Fibroblast of skin of abdomen (primary cell): Measurements from ENCODE around the gene NCBP2L.
A peak's percentile ranks its signal among the peaks of the same experiment; 100 is the strongest.
"Not testable (repeated sequence)": the region's sequence is repeated elsewhere in the genome, so short reads cannot be mapped to it uniquely, and the experiment has no call there.

ENCODE experiments used
- DNase-seq: peaks from one replicate; pipeline ENCODE4 v3.0.0-alpha.2; 2013

NCBP2L gene

DNA sequence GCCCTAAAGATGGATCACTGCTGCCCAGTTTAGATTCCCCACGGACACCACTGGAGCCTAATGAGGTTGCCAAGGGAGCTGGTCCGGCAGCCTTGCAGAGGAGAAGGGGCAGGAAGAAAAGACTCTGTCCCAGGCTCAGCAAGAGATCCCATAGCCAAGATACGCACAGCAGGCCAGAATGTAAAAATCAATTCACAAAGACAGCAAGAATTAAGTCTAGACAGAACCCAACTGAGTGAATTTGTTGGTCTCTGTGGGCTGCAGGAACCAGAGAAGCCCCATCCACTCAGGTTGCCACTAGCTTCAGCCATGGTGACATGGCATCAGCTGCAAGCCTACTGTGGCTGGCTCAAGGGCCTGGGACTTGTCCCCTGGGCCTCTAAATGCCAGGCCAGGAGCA, 24.8 kb upstream of the NCBP2L start:
- no peak for DNase-seq

DNA sequence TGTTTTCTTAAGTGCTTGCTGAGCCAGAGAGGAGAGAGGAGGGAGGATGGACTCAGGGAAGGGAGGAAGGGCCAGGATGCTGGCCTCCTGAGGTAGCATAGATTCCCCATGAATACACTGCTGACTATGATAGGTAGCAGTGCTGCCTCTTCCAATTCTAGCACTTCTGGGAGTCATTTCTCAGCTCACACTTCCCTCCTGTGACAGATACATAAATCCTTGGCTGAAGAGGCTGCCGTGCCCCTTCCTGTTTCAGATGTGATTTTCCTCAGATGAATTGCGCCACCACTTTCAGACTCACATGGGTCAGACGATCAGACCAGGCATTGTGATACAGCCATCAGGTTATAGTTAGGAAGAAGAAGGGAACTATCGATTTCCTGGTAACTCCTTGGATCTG, 24.3 kb upstream of the NCBP2L start:
- DNase-seq = no peak

DNA sequence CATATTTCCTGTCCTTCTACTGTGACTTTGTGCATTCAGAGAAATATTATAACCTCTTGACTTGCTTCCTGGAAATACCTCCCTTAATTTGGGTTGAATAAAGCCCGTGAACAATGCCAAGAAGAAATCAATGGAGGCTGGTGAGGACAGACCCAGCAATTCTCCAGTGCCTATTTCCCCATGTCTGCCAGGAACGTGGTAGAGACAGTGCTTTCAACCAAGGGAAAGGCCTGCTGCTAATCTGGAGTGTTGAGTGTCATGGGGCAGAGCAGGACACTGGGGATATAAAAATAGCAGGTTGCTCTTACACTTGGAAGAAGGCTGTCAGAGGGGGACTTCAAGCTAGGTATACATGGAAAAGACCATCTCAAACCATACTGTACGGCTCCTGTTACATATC, 21.8 kb upstream of the NCBP2L start:
- no peak for DNase-seq

DNA sequence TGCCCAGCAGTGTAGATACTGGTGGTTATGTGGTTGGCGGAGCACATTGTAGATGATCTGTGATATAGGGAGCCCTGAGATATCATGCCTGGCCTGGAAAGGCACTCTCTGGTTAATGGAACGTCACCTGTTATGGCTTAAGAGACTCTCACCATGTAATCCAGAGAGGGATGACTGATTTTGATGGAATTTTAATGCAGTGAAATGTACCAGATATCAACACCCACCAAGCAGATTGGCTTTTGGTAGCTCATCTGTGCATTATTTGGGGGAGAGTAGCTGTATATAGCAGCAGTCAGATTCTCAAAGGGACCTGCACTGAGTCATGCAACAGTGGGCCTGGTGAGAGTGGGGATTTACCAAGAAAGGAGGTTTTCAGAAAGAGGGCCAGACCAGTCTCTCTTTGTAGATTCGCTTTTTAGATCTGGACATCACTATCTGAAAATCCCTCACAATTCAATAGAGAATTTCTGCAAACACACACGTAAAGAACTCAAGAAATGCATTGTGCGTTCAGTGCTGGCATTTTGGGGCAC, 19.2 kb upstream of the NCBP2L start:
- DNase-seq = no peak

DNA sequence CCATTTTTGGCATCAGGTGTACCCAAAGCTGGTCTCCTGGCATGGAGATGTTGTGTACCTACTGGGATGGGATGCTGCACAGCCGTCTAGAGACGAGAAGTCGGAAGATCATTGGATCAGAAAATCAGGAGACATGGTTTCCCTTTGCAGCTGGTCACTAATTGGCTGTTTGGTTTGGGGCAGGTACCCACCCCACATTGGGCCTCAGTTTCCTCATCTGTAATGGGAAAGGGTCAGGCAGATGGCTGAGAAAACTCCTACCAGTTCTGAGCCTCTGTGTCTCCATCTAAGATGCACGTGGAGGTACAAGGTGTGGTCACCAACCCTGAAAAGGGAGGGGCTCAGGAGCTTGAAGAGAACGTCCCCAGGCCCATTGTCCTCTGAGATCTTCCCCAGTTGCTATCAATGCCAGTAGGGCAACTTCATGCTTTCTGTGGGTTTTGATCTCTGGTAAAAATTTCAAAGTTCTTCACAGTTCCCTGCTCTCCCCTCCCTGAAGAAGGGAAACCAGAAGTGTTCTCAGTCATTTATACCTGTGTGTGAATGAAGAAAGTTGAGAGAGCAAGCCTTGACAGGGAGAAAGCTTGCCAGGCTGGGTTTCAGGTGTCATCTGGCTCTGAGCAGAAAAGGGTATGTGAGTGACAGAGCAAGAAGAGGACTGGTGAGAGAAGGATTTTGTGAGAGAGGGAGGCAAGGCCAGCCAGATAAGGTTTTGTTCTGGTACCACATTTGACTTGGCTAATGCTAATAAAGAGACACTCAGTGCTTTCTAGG, 17.0 kb upstream of the NCBP2L start:
- no peak for DNase-seq

DNA sequence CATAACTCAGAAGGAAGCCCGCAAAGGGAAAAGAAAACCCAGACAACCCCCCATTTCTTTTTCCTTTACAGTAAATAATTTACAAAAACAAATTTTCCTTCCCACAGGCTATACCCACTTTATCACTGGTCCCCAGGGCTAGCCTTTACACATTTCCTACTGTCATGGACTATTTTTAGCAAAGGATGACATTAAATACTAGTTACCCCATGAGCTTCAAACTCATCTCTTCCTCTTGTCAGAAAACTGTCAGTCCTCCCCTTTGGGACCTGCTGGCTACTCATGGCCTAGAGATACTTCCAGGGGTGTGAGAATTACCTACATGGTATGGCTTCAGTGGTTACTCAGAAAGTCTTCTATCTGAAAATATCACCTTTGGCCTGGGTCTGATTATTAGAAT, 13.9 kb upstream of the NCBP2L start:
- no peak for DNase-seq

DNA sequence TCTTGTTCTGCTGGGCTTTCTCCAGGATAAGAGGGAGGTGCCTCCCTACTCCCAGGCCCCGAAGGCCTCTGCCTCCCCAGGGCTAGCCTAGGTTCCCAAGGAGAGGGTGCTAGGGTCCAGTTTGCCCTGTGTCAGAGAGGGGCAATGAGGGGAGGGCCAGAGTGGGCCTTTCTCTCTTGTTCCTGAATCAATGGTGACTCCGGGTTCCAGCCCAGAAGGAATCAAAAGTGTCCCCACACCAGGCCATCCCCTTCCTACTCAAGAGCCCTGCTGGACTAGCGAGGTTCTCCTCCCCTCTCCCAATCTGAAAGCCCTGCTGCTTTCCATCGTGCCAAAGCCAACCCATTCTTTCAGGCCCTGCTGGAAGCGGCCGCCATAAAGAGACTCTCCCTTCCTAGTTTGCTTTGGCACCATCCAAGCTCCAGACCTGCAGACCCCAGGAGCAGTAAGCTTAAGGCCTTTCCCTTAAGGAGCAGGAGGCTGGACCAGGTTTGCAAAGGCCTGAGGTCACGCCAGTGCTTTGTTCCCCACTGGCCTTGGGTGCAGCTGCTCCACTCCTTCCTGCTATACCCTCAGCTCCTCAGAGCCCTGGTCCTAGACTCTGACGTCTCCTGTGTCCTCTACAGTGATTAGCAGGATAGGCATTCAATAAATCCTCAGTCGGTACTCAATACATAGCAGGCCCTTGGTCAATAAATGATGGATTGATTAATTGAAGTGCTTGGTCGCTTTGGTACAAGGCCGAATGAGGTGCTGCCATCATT, 12.5 kb upstream of the NCBP2L start:
- no peak for DNase-seq

DNA sequence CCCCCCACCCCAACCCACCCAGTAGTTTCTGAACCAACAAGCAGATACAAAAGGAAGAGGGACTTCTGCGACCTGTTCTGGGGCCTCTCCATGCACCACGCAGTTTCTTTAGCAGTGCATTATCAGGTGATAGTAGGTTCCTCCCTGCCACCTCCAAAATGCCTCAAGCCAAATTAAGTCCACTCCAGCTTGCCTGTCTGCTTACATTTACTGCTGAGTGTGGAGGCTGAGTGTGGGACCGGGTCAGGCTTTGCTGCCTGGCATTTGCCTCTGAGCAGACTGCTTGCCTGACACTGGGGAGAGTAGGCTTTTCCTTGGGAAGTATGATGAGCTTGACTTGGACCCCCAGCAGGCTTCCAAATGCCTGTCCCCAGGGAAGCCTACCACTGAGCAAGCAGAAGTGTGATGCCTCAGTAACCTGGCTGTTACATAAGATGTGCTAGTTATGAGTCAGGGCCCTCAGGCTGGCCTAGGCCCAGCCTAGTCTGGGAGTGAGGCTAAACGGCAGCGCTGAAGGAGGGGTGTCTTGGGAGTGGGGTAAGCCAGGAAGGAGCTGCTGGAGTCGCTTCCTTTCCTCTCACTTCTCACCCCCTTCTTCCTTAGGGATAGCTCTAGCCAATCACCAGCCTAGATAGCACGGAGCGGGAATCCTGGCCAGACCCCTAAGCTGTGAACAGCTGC, 10.9 kb upstream of the NCBP2L start:
- DNase-seq = peak; percentile 47

DNA sequence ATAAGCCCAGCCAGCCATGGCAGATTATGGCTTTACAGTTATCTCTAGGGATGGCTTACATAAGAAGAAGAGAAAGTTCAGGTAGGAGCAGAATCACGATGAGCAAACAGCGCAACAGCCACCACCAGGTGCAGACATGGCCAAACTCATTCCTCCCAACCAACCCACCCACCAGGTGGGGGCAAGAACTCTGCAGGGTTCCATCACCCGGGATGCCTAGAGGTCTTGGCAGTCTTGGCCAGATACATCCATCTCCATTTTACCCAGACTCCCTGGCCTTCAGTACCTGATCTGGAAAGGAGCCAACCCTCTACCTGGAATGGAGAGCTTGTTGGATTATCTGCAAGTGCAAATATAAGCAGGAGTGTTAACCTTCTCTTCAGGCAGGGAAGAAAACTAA, 9.5 kb upstream of the NCBP2L start:
- no peak for DNase-seq

DNA sequence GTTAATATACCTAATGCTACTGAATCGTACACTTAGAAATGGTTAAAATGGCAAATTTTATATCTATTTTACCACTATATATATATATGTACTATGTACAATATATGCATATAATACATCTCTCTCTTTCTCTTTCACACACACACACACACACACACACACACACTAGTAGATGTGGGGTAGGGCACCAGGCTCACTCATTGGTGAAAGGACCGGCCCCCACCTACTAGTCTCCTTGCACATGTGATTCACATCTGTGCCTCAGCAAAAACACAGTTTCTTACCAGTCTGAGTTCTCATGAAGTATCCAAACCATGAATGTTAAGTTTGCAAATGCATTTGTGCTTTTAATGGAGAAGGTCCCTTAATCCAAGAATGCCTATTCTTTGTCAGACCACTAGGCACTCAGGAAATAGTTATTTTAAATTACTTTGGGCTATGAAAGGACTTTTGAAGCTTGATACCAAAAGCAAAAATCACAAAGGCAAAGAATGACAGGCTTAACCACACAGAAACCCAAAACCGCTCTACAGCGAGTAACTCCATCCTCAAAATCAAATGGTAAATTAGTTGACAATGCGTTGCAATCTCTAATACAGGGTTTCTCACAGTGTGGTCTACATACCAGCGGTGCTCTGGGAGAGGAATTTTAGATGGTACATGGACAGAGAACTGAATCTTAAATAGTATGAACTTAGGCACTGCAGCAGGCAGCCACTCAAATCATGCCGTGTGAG, 7.8 kb upstream of the NCBP2L start:
- no peak for DNase-seq

DNA sequence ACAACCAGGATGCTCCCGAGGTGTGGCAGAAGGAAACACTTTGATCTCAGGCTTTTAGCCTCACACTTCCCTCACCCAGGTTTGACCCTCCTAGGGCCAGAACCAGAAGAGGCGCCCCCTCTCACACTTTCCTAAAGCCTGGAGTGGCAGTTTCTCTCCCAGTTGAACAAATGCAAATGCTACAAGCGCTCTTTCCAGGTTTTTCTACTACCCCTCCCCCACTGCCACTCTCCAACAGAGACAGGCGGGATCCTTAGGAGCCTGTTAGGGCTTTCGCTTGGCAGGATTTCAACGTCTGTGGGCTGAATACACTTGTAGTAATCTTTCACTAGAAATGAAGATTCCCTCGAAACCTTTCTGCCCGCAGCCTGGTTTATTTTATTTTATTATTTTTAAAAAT, 4.3 kb upstream of the NCBP2L start:
- DNase-seq = no peak

DNA sequence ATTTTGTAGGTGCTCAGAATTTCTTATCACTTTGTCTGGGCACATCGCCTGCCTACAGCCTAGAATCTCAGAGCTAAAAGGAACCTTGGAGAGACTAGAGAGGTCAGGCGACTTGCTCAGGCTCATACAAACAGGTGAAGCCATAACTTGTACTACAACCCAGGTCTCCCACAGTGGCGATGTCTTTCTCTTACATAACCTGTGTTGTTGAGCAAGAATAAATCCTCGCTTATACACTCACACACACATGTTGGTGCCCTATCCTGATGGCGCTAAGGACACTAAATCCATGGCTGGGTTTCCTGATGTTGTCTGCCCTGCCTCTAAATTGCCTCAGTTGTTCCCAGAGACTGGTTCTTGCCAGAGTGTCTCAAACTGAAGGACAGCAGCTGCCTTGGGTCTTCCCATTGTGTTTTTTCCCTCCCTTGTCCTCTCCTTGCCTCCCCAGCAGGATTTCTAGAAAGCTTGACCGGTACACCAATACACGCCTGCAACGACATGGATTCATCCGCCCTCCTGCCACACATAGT, 3.6 kb upstream of the NCBP2L start:
- DNase-seq = no peak

DNA sequence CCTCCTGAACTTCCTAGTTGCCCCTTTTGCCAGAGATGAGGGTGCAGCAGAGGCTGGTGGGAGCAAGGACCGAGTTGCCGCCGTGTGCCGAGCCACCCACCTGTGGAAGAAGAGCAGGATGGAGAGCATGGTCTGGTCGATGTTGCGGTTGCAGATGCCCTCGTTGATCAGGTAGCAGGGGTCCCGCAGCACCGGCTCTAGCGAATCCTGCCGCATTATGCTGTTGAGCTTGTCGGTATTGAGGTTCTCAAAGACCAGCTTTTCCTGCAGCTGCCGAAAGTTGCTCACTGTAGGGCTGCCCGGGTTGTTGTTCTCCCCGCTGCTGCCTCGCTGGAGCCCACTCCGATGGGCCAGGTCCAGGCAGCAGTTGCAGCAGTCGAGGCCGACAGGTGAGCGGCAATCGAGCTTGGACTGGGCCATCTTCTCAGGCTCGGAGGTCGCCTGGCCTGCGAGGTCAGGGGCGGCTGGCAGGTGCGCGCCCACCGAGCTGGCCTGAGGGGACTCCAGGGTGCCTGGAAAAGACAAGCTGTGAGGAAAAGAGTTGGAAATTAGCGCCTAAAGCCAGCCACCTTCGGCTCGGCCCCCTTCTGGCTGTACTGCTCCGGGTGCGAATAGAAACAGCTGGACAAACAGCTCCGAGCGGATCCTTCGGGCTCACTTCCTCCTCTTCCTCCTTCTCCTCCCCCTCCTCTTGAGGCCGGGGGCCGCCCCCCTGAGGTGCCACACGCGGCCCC, 2.4 kb upstream of the NCBP2L start:
- DNase-seq = no peak

DNA sequence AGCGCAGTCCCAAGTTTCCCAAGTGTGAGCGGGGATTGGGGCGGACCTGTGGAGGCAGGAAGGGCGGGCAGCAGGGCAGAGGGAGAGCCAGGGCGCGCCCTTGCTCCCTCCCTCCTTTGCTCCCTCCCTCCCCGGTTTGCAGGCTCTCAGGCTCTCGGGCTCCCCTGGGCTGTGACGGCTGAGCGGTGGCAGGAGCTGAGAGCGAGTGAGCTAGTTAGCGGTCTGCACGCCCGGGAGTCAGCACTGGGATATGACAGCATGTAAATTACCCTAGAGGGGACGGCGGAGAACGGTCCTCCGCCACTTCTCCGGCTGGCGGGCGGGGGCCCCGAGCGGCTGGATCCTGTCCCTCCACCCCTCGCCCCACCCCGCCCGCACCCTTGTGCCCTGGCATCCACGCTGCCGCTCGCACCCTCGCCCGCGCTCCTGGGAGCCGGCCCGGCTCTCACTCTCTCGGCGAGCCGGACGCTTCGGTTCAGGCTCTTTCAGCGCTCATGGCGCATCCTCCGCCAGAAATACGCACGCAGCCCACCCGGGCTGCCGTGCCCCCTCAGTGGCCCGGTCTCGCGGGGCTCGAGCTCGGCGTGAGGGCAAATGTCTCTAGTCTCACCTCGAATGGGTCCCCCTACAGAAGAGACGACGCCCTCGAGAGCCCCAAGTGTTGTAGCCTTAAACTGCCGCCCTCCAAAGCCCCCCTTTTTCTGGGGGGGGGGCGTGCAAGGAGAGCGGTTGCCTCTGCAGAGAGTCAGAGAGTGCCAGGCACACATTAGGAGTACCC, 1.6 kb upstream of the NCBP2L start, which contains the start of gene TSC22D3:
Gene TSC22D3 (minus strand): TSS at position 54 of the 778 bp plus-strand sequence. CDS start 368 bp downstream, outside the sequence.
- DNase-seq = peak; percentile 44

DNA sequence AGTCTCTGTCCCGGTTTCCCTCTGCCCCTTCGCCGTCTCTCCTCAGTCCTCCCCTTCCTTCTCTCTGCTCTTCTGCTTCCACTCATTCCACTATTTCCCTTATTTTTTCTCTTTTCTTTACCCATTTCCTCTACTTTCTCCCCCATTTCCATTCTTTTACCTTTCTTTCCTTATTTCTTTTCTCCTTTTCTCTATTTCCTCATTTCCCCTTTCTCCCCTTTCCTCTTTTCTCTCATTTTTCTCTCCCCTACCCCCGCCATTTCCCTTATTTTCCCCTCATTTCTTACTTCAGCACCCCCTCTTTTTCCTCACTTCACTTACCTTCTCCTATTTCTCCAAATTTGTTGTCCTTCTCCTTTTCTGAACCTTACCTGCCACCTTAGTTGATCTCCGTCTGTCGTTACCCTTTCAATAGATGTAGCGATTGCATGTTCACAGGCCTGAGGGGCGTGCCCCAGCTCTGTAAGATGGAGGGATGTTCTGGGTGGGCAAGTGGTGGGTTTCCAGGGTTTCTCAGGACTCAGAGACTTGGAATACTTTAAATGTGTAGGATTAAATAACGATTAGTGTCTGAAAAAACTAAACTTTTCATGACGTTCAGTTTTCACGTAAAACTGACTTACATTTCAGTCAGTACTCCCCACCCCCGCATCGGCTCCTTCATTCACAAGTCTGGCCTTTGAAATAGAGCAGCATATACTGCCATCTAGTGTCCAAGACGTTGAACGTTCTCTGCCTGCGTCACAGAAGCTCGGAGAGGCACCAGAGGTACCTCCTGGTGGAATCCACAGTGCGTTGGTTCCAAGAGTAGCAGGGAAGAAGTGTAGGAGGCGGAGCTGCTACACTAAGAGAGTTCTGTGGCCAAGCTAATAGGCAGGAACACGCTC, 641 bp upstream of the NCBP2L start:
- DNase-seq = peak; percentile 79

DNA sequence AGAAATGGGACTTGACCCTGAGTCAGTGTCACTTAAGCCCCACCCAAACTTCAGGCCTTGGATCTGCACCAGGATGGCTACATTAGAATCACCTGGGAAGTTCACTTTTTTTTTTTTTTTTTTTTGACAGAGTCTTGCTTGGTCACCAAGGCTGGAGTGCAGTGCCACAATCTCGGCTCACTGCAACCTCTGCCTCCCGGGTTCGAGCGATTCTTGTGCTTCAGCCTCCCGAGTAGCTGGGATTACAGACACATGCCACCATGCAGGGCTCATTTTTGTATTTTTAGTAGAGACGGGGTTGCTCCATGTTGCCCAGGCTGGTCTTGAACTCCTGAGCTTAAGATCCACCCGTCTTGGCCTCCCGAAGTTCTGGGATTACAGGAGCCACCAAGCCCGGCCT, 3.0 kb downstream of the NCBP2L start:
- DNase-seq = no peak

DNA sequence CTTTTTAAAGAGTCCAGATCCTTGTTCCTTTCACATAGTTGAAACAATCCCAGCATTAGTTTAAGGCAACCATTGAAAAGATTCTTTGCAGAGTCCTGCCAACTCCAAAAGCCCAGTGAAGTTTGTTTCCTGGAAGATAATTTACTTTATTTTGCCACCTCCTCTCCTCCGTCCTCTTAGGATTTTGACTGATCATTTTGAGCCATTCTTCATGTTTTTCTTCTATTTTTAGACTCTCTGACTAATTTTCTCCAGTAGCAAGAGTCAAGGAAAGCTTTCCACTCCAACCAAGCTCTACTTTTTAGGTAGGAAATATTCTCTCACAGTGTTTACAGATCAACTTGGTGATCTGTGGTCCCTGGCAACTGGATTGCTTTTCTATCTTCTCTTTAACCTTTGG, 10.3 kb downstream of the NCBP2L start:
- DNase-seq = no peak

DNA sequence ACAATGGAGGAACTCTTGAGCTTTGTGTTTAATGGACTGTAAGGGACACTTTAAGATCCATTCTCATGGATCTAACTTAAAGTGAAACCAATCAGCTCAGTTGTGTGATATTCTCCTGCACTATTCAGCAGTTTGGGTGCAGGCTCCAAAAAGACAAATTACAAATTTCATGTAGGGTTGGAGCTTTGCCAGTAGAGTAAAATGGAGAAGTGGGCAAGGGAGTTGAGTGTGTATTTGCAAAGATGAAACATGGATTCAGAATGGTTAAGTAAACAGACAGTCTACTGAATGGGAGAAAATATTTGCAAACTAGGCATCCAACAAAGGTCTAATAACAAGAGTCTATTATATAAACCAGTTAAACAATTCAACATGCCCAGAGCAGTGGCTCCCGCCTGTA, 26.9 kb downstream of the NCBP2L start:
- DNase-seq = no peak

DNA sequence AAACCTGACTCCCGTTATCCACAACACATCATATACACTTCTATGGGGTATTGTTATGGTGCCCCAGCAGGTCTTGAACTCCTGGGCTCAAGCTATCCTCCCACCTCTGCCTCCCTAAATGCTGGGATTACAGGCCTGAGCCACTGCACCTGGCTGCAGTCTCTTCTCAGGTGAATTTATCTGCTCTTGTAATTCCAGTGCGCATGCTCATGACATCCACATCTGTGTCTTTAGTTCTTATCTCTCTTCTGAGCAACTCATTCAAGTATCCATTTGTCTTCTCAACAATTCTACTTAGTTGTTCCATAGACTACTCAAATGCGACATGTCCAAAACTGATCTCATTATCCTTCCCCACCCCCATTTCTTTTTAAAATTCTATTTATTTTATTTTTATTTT, 27.6 kb downstream of the NCBP2L start:
- DNase-seq = no peak

DNA sequence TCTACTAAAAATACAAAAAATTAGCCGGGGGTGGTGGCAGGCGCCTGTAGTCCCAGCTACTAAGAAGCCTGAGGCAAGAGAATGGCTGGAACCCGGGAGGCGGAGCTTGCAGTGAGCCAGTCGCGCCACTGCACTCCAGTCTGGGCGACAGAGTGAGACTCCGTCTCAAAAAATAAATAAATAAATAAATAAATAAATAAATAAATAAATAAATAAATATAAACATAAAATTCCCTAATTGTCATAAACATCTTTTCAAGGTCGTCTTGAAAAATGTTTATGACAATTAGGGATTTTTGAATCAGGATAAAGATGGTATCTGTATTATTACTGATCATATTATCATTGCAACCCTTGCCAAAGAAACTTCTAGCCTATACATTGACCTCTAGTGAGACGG, 32.5 kb downstream of the NCBP2L start:
- DNase-seq = not testable (repeated sequence)
